ENCODE results near the gene FHOD1. TPM values are rescaled to one million over a fixed set of nuclear protein-coding genes. Genes with fewer than 3 reads are reported as not detected.

The FHOD1 gene
- polyA plus RNA-seq, 2 of the 4 experiments (the other 2 are of a cell fraction): 16.1 to 33.6 TPM

DNA sequence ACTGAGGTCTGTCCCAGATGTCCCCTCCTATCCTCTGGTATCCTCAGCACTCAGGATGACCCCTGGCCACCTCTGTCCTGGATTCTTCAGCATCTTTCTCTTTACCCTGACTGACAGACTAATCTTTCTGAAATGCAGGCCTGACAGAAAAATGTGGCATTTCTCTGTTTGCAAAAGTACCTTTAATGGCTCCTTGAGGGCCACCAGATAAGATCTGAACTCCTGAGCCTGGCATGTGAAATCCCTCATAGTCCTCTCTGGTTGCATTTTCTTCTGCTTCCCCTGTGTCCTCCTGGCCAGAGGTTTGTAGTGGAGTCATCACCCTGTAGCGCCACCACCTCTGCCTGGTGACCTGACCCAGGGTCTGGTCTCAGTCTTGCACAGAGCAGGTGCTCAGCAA, 50.4 kb downstream of the FHOD1 start:
- DNase-seq (ENCODE audit: low read depth in 1 of 2, low spot score in 1 of 2) (no peak), FAIRE-seq (no peak), ATAC-seq (no peak)
- POLR2A ChIA-PET: no interaction called here
- 92% methylated on average over 1 of the region's 1 CpG for WGBS (ENCODE audit: missing lambda C conversion rate)
- CTCF ChIA-PET: interaction anchor here (0.6 to 10.3 kb wide), 10 partner anchors 8 to 281 kb away, joined by 3 to 105 read pairs (median 8); partner anchors contain the start of genes EXOC3L1, FBXL8, FHOD1 and TRADD
- Histone ChIP-seq H3K27ac (no peak overlapping the region), H3K9me3 (no peaks in the 10 kb centered on the region), H3K4me3 (no peak overlapping the region), H3K4me1 (peaks cover 22% of the 10 kb centered on the region), H3K4me2 (no peak overlapping the region)
- no peak for TF ChIP-seq HES2 (IDR thresholded peaks at IDR 0.05)
- TF ChIP-seq SREBF2 (IDR thresholded peaks at IDR 0.05): no peak
- no peak for TF ChIP-seq POLR2A (IDR thresholded peaks at IDR 0.05; ENCODE audit: low read length)
- TF ChIP-seq HMGXB4 (CRISPR knock-in tag; IDR thresholded peaks at IDR 0.05; ENCODE audit: borderline replicate concordance): no peak
- TF ChIP-seq BCL3 (IDR thresholded peaks at IDR 0.05): no peak
- TF ChIP-seq ZSCAN20 (CRISPR knock-in tag; IDR thresholded peaks at IDR 0.05): no peak
- no peak for TF ChIP-seq E2F6 (IDR thresholded peaks at IDR 0.05; ENCODE audit: borderline replicate concordance, low read depth)
- TF ChIP-seq MAFK (IDR thresholded peaks at IDR 0.05; ENCODE audit: partially characterized antibody): no peak
- TF ChIP-seq HOXA7 (CRISPR knock-in tag; IDR thresholded peaks at IDR 0.05): no peak
- no peak for TF ChIP-seq REST (IDR thresholded peaks at IDR 0.05)
- no peak for TF ChIP-seq FOSB (CRISPR knock-in tag; IDR thresholded peaks at IDR 0.05)
- TF ChIP-seq NPAS2 (CRISPR knock-in tag; IDR thresholded peaks at IDR 0.05; ENCODE audit: borderline replicate concordance): no peak
- TF ChIP-seq JUNB (IDR thresholded peaks at IDR 0.05): no peak
- no peak for TF ChIP-seq CBX2 (IDR thresholded peaks at IDR 0.05; ENCODE audit: borderline replicate concordance, low read depth)
- TF ChIP-seq ZNF302 (CRISPR knock-in tag; IDR thresholded peaks at IDR 0.05): no peak
- no peak for TF ChIP-seq NFE2L2 (conservative IDR thresholded peaks at IDR 0.05; ENCODE audit: low read length)
- TF ChIP-seq HEYL (CRISPR knock-in tag; IDR thresholded peaks at IDR 0.05): no peak
- no peak for TF ChIP-seq MYC (IDR thresholded peaks at IDR 0.05; ENCODE audit: borderline replicate concordance, low read length)

- 77% methylated on average over 3 of the region's 5 CpGs for WGBS (ENCODE audit: missing lambda C conversion rate)
- ChIA-PET CTCF (interaction anchor here (0.7 to 10.3 kb wide), 7 partner anchors 8 to 89 kb away, joined by 3 to 105 read pairs (median 5); no protein-coding TSS in a partner anchor), POLR2A (no interaction called here)
- Histone ChIP-seq H3K4me1 (peaks cover 28% of the 10 kb centered on the region), H3K27ac (no peak overlapping the region), H3K9me3 (no peaks in the 10 kb centered on the region), H3K4me3 (no peak overlapping the region), H3K4me2 (no peak overlapping the region)
- ATAC-seq: no peak
- DNase-seq (ENCODE audit: low read depth in 1 of 2, low spot score in 1 of 2): no peak
- no peak for FAIRE-seq
- TF ChIP-seq RFX5 (IDR thresholded peaks at IDR 0.05) (no peak), GATA3 (IDR thresholded peaks at IDR 0.05; ENCODE audit: borderline replicate concordance) (no peak), EHMT2 (IDR thresholded peaks at IDR 0.05; ENCODE audit: low read depth) (no peak), HEYL (CRISPR knock-in tag; IDR thresholded peaks at IDR 0.05) (no peak), TP53 (CRISPR knock-in tag; IDR thresholded peaks at IDR 0.05) (no peak), ZNF302 (CRISPR knock-in tag; IDR thresholded peaks at IDR 0.05) (no peak), JUNB (IDR thresholded peaks at IDR 0.05) (no peak), ZFP36 (IDR thresholded peaks at IDR 0.05; ENCODE audit: borderline replicate concordance, partially characterized antibody) (no peak), HOXA7 (CRISPR knock-in tag; IDR thresholded peaks at IDR 0.05) (no peak), NR3C1 (IDR thresholded peaks at IDR 0.05) (no peak), MYC (IDR thresholded peaks at IDR 0.05; ENCODE audit: borderline replicate concordance, low read length) (no peak), ZC3H11A (IDR thresholded peaks at IDR 0.05) (no peak), CHD4 (IDR thresholded peaks at IDR 0.05; ENCODE audit: borderline replicate concordance) (no peak), NPAS2 (CRISPR knock-in tag; IDR thresholded peaks at IDR 0.05; ENCODE audit: borderline replicate concordance) (no peak), RCOR1 (IDR thresholded peaks at IDR 0.05; ENCODE audit: low read depth, low read length) (no peak), PHF8 (IDR thresholded peaks at IDR 0.05; ENCODE audit: borderline replicate concordance, low read depth) (no peak)
- TF ChIP-seq, protein P1, sequence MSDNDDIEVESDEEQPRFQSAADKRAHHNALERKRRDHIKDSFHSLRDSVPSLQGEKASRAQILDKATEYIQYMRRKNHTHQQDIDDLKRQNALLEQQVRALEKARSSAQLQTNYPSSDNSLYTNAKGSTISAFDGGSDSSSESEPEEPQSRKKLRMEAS (IDR thresholded peaks at IDR 0.05): no peak
Measured at GRCh38 chr16:67195676-67196075, 51.6 kb downstream of the FHOD1 start.
